Neuronal stem cell (in vitro differentiated cells): ENCODE measurements around the gene COQ2.
"Not testable (repeated sequence)": the region's sequence is repeated elsewhere in the genome, so short reads cannot be mapped to it uniquely, and the experiment has no call there.

Source experiments
- DNase-seq: peaks from one replicate; pipeline ENCODE4 v3.0.0-alpha.2; 2013; ENCODE audit warnings: low spot score
- H2AFZ ChIP-seq: one replicate; pipeline ENCODE4 v1.6.1; 2013; ENCODE audit warnings: mild to moderate bottlenecking, low read length, inconsistent platforms
- H2AK5ac ChIP-seq: 2 replicates; pipeline ENCODE4 v1.6.1; 2013; ENCODE audit warnings: low read depth, mild to moderate bottlenecking, inconsistent platforms, low read length, moderate library complexity, mixed read lengths
- H2BK120ac ChIP-seq: 2 replicates; pipeline ENCODE4 v1.6.1; 2013; ENCODE audit warnings: low read depth, mild to moderate bottlenecking, inconsistent platforms, low read length, moderate library complexity, mixed read lengths
- H2BK12ac ChIP-seq: one replicate; pipeline ENCODE4 v1.6.1; 2013; ENCODE audit warnings: low read length, inconsistent platforms
- H2BK15ac ChIP-seq: 2 replicates; pipeline ENCODE4 v1.6.1; 2013; ENCODE audit warnings: mild to moderate bottlenecking, low read length, inconsistent platforms, mixed read lengths
- H2BK5ac ChIP-seq: one replicate; pipeline ENCODE4 v1.6.1; 2013; ENCODE audit warnings: inconsistent platforms, mild to moderate bottlenecking, low read length, moderate library complexity
- H3K14ac ChIP-seq: one replicate; pipeline ENCODE4 v1.6.1; 2013; ENCODE audit warnings: low read length, inconsistent platforms
- H3K18ac ChIP-seq: 2 replicates; pipeline ENCODE4 v1.6.1; 2013; ENCODE audit warnings: low read length, inconsistent platforms
- H3K23ac ChIP-seq: 2 replicates; pipeline ENCODE4 v1.6.1; 2013; ENCODE audit warnings: low read depth, mild to moderate bottlenecking, mixed read lengths, low read length, inconsistent platforms; ENCODE audit not compliant: poor library complexity
- H3K27ac ChIP-seq: replicated peaks from 3 replicates; pipeline ENCODE4 v1.5.1; 2013; ENCODE audit warnings: low read length, inconsistent platforms
- H3K27me3 ChIP-seq, 3 experiments: 2 replicates each; pipeline ENCODE4 v1.6.1; 2013; ENCODE audit warnings: low read length in 3 of 3, mild to moderate bottlenecking in 2 of 3, inconsistent platforms in 1 of 3, low read depth in 1 of 3, mixed read lengths in 1 of 3, moderate library complexity in 1 of 3; ENCODE audit not compliant: control insufficient read depth in 3 of 3, insufficient read depth in 3 of 3
- H3K36me3 ChIP-seq, 2 donors: replicated peaks in 1 of 2; 2 replicates each; pipeline ENCODE4 v1.6.1; 2013; ENCODE audit warnings: low read length in 2 of 2; ENCODE audit not compliant: control insufficient read depth in 2 of 2, insufficient read depth in 2 of 2
- H3K4ac ChIP-seq: 2 replicates; pipeline ENCODE4 v1.6.1; 2013; ENCODE audit warnings: inconsistent platforms, mild to moderate bottlenecking, low read length, moderate library complexity
- H3K4me1 ChIP-seq, 2 donors: 1 replicate in 1 of 2; 2 replicates in 1 of 2; pipeline ENCODE4 v1.6.1; 2013; ENCODE audit warnings: low read length in 2 of 2, low read depth in 1 of 2; ENCODE audit not compliant: control insufficient read depth in 2 of 2, insufficient read depth in 1 of 2
- H3K4me2 ChIP-seq: one replicate; pipeline ENCODE4 v1.6.1; 2013; ENCODE audit warnings: mild to moderate bottlenecking, low read length, inconsistent platforms; ENCODE audit not compliant: insufficient read depth, poor library complexity, severe bottlenecking
- H3K4me3 ChIP-seq, 2 donors: 2 replicates each; pipeline ENCODE4 v1.5.1; 2013; ENCODE audit warnings: low read length in 2 of 2, mild to moderate bottlenecking in 2 of 2, inconsistent platforms in 1 of 2, moderate library complexity in 1 of 2
- H3K79me1 ChIP-seq: one replicate; pipeline ENCODE4 v1.6.1; 2013; ENCODE audit warnings: low read depth, mild to moderate bottlenecking, inconsistent platforms, low read length, moderate library complexity
- H3K9ac ChIP-seq: one replicate; pipeline ENCODE4 v1.6.1; 2013; ENCODE audit warnings: mild to moderate bottlenecking, low read depth, low read length, inconsistent platforms; ENCODE audit not compliant: poor library complexity
- H3K9me3 ChIP-seq, 2 donors: replicated peaks in 1 of 2; 2 replicates each; pipeline versions ENCODE3 to v1.6.1; 2013; ENCODE audit warnings: low read length in 2 of 2, mild to moderate bottlenecking in 2 of 2, inconsistent platforms in 1 of 2, low read depth in 1 of 2, mixed read lengths in 1 of 2, moderate library complexity in 1 of 2; ENCODE audit not compliant: control insufficient read depth in 2 of 2, insufficient read depth in 1 of 2
- H4K8ac ChIP-seq: one replicate; pipeline ENCODE4 v1.6.1; 2013; ENCODE audit warnings: low read depth, mild to moderate bottlenecking, inconsistent platforms, low read length, moderate library complexity
- H4K91ac ChIP-seq: one replicate; pipeline ENCODE4 v1.6.1; 2013; ENCODE audit warnings: low read length, low read depth, mild to moderate bottlenecking, inconsistent platforms; ENCODE audit not compliant: poor library complexity
- WGBS, 2 donors: extraction: QIAGEN DNeasy Blood & Tissue Kit; methylation state at CpG; one replicate each; pipeline ENCODE4 v1.1.7; 2013; ENCODE audit warnings: missing lambda C conversion rate in 2 of 2, mixed read lengths in 1 of 2; ENCODE audit not compliant: insufficient read length in 2 of 2, insufficient replicate concordance in 1 of 2; ENCODE audit errors: extremely low coverage in 2 of 2; 5-methylcytosine and 5-hydroxymethylcytosine counted together

COQ2 gene

GRCh38 chr4:83297548-83298260, 13.1 kb upstream of the COQ2 start:
- no peak overlapping the region for H3K4ac ChIP-seq
- peaks cover 0 to 3% (median 0%) of the 10 kb centered on the region in 3 experiments for H3K27me3 ChIP-seq
- H3K36me3 ChIP-seq = no peaks in the 10 kb centered on the region
- H3K79me1 ChIP-seq = no peaks in the 10 kb centered on the region
- no peak overlapping the region for H3K4me3 ChIP-seq
- no peak overlapping the region for H2BK15ac ChIP-seq
- no peak overlapping the region for H3K4me2 ChIP-seq
- H3K9ac ChIP-seq = no peak overlapping the region
- no peak overlapping the region for H3K23ac ChIP-seq
- no peak overlapping the region for H2BK12ac ChIP-seq
- no peak for DNase-seq
- no peak overlapping the region for H3K27ac ChIP-seq
- no peak overlapping the region for H3K14ac ChIP-seq
- H2BK120ac ChIP-seq = no peak overlapping the region
- H3K18ac ChIP-seq = no peak overlapping the region
- no peak overlapping the region for H4K8ac ChIP-seq
- no peak overlapping the region for H4K91ac ChIP-seq
- H3K4me1 ChIP-seq = no peaks in the 10 kb centered on the region
- no peak overlapping the region for H2AK5ac ChIP-seq
- no peak overlapping the region for H2BK5ac ChIP-seq
- H3K9me3 ChIP-seq = peaks cover 0 to 2% of the 10 kb centered on the region in 2 donors
- WGBS, 2 donors = 100% methylated on average over 1 of the region's 3 CpGs; no CpG with 5 or more reads in 1 of the 2 donors
- H2AFZ ChIP-seq = no peak overlapping the region

GRCh38 chr4:83293305-83294046, 8.9 kb upstream of the COQ2 start:
- WGBS, 2 donors = no CpG with 5 or more reads among the region's 8 CpGs
- Histone ChIP-seq H4K91ac (no peak overlapping the region), H2BK12ac (no peak overlapping the region), H3K9me3 (peaks cover 0 to 2% of the 10 kb centered on the region in 2 donors), H3K18ac (no peak overlapping the region), H4K8ac (no peak overlapping the region), H2BK5ac (no peak overlapping the region), H2BK15ac (no peak overlapping the region), H3K4me1 (no peaks in the 10 kb centered on the region), H3K27ac (no peak overlapping the region), H3K14ac (no peak overlapping the region), H3K9ac (no peak overlapping the region), H2AFZ (no peak overlapping the region), H3K4me2 (no peak overlapping the region), H3K4me3 (no peak overlapping the region), H3K79me1 (no peaks in the 10 kb centered on the region), H3K23ac (no peak overlapping the region), H3K36me3 (no peaks in the 10 kb centered on the region), H2BK120ac (no peak overlapping the region), H3K27me3 (peaks cover 0 to 3% (median 0%) of the 10 kb centered on the region in 3 experiments), H3K4ac (no peak overlapping the region), H2AK5ac (no peak overlapping the region)
- no peak for DNase-seq

- H3K23ac ChIP-seq, H2BK120ac ChIP-seq, H2AK5ac ChIP-seq, H3K27ac ChIP-seq, DNase-seq, H3K9ac ChIP-seq, H3K14ac ChIP-seq, H3K4ac ChIP-seq, H2AFZ ChIP-seq, H3K18ac ChIP-seq, H2BK5ac ChIP-seq, H4K8ac ChIP-seq, H3K79me1 ChIP-seq, H3K4me3 ChIP-seq, H2BK15ac ChIP-seq, H3K4me1 ChIP-seq, H3K36me3 ChIP-seq, H3K27me3 ChIP-seq, H2BK12ac ChIP-seq, H3K9me3 ChIP-seq, H3K4me2 ChIP-seq, H4K91ac ChIP-seq: not testable (repeated sequence)
- no CpG with 5 or more reads among the region's 3 CpGs for whole genome bisulfite sequencing, 2 donors
Measured at GRCh38 chr4:83290059-83290774, 5.6 kb upstream of the COQ2 start.

- H2AFZ ChIP-seq, H3K79me1 ChIP-seq, H3K4me3 ChIP-seq, H4K8ac ChIP-seq, DNase-seq, H4K91ac ChIP-seq, H3K27ac ChIP-seq, H3K14ac ChIP-seq, H3K27me3 ChIP-seq, H2BK5ac ChIP-seq, H3K9me3 ChIP-seq, H3K4me2 ChIP-seq, H2BK15ac ChIP-seq, H3K9ac ChIP-seq, H2BK12ac ChIP-seq, H2BK120ac ChIP-seq, H3K18ac ChIP-seq, H3K36me3 ChIP-seq, H3K23ac ChIP-seq, H2AK5ac ChIP-seq, H3K4ac ChIP-seq, H3K4me1 ChIP-seq: not testable (repeated sequence)
- no CpG with 5 or more reads among the region's 1 CpG for WGBS, 2 donors
Measured at GRCh38 chr4:83288381-83288780, 3.8 kb upstream of the COQ2 start.
